Activated CD4-positive, alpha-beta T cell treated with anti-CD3 and anti-CD28 coated beads for 24 hours (primary cell): ENCODE measurements around the gene COL15A1.

Experiments used
- DNase-seq, 2 donors: peaks; one replicate each; pipeline ENCODE4 v3.0.0-alpha.2; 2020; ENCODE audit warnings: low read depth in 2 of 2

Gene COL15A1

GRCh38 chr9:99056886-99057664 lies 113.4 kb downstream of the COL15A1 start:
- no peak for DNase-seq

DNA sequence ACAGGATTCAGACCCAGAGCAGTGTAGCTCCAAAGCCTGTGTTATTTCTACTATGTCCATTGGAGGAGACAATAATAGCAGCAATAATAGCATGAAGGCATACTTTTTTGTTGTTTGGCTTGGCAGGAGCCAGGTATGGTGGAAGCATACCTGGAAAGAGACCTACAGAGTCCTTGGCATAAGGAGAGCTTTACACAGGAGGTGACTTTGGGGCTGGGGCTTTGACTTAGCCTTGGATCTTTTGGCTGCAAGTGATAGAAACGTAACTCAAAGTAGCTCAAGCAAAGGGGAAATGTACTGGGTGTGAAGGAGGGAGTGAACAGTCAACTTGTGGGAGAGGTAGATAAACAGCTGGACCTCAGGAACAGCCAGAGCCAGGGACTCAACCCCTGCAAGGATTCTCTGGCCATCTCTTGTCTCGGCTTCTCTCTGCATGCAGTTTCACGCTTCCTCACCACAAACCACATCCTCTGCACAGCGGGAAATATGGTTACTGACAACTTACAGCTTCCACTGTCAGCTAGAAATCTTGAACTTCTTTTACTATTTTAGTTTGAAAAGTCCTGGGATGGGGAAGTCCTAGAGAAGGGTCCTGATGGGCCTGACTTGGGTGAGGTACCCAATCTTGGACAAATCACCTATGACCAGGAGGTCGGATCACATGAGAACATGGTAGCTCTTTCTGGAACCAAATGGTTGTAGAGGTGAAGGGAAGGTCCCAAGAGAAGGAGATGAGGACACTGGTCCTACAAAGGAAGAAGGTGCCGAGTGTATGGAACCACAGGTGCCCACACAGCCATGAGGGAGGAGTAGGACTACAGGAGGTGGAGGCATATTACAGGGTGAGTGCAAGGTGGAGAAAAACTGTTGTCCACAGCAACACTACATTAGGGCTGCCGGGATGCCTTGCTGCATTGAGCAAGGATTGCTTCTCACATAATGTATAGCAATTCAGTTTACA lies 114.2 kb downstream of the COL15A1 start:
- DNase-seq: peak; percentile 35 to 48

DNA sequence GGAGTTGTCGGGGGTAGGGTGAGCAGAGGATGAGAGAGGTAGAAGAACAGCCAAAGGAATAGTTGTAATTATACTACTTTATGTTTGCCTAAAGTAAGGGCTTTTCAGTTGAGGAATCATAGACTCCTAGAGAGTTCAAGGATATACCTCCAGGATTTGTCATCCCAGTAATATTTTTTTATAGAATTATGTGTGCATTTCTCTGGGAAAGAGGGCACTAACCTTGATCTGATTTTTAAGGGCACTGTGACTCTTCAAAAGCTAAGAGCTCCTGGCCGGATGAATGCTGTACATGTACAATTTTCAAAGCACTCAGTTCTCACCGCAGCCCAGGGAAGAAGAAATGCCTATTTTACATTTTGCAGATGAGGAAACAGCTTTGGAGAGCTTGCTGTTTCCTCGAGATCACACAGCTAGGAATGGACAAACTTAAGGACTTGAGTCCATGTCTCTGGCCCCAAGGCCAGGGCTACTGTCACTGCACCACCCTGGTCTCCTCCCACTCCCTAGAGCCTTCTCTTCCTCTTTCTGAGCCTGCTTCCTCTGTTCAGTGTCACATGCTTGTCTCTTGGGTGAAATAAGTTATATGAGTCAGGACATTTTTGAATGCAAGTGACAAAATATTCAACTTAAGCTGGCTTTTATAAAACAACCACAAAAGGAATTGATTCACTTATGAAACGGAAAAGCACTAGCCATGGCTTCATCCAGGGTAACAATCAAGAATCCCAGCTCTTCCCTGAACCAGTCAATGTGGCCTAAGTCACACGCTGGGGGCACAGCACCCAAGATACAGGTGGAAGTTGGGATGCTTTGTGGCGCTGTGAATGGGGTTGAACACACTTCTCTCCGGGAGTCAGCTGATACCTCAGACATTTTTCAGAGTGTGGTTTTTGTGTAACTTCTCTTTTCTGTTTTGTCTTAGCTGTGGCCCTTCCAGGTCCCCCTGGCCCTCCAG lies 115.5 kb downstream of the COL15A1 start:
- no peak for DNase-seq

DNA sequence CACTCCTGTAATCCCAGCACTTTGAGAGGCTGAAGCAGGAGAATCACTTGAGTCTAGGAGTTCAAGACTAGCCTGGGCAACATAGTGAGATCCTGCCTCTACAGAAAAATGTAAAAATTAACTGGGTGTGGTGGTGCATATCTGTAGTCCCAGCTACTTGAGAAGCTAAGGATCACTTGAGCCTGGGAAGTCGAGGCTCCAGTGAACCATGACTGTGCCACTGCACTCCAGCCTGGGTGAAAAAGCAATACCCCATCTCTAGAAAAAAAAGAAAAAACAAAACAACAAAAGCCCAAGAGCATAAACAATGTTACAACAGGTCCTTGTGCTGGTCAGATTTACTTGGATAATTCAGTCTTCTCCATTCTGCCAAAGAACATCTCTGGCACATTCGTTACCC lies 116.9 kb downstream of the COL15A1 start:
- no peak for DNase-seq

- DNase-seq: no peak
These were observed 118.8 kb downstream of the COL15A1 start for GRCh38 chr9:99062549-99062948.

DNA sequence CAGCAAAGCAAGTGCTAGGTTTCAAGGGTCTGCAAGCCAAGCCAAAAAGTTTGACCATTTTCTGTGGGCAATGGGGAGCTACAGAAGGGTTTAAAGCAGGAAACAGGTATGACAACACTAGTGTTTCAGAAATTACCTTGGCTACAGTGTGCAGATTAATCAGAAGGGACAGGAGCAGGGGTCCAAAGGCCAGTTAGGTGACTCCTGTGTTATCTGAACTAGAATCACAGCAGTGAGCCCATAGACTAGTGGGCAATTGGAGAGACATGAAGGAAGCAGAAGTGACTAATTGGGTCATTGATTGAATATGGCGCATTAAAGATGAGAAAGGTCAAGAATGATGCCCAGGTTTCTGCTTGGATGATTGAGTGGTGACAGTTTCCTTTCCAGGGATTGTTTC lies 119.8 kb downstream of the COL15A1 start:
- no peak for DNase-seq

DNA sequence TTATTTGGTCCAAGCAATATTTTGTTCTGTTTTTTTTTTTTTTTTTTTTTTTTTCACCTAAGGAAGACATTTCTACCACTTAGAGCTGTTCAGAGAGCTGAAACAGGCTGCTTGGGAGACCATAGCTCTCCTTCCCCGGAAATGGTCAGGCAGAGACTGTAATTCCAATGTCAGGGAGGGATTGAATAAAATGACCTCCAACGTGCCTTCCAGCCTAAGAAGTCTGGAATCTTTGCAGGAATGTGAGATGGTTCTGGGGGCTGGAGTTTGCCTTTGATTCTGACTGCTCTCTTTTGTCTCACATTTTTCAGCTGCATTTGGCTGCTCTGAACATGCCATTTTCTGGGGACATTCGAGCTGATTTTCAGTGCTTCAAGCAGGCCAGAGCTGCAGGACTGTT lies 122.9 kb downstream of the COL15A1 start:
- DNase-seq: no peak

- DNase-seq: no peak
These were observed 125.4 kb downstream of the COL15A1 start for GRCh38 chr9:99069075-99069474.

GRCh38 chr9:99069546-99069945 lies 125.8 kb downstream of the COL15A1 start:
- DNase-seq: no peak

DNA sequence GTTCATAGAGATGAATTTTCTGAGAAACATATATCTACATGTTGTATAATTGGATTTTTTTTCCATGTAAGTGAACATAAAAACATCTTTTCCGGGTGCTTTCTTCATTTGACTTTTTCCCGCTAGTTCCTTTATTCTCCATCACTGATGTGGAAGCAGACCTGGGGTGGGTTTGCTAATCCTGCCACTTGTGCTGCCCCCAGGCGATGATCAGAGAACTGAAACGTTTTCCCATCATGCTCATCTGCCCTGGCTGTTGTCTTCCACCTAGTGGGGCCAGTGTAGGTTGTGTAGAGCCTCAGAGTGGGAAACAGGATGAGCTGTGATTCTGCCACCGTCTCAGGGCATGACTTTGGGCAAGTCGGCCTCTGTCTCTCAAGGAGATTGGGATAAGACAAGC lies 127.0 kb downstream of the COL15A1 start:
- DNase-seq: no peak

- DNase-seq: no peak
These were observed 127.8 kb downstream of the COL15A1 start for GRCh38 chr9:99071313-99072039.

GRCh38 chr9:99072040-99072394 lies 128.3 kb downstream of the COL15A1 start:
- no peak for DNase-seq

DNA sequence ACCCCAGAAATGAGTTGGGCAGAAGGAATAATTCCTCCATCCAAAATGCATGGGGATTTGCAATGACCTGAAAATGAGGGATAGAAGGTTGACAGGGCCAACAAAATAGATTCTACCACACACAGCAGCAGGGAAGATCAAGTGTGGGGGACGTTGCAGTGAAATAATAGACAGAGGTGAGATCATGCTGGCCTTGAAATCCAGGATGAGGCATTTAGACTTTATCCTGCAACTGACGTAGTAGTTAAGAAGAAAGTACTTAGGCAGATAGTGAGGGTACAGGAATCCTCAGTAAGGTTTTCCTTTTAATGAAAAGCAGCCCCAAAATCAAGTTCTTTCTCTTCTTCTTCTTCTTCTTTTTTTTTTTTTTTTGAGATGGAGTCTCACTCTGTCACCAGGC lies 129.6 kb downstream of the COL15A1 start:
- no peak for DNase-seq

GRCh38 chr9:99073985-99074901 lies 130.5 kb downstream of the COL15A1 start:
- no peak for DNase-seq

DNA sequence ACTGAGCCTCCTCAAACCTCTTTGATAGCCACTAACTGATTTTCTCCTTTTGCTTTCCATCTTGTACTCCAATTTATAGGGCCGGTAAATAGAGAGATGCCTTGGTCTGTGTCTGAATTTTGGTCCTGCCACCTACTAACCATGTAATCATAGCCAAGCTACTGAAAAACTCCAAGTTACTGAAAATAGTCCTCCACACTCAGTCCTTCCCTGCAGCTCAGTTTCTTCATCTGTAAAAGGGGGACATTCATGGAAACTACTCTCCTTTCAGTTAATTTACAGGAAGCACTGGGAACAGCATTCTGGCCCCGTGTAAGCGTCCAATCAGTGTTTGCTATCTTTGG lies 131.2 kb downstream of the COL15A1 start:
- no peak for DNase-seq

GRCh38 chr9:99075246-99075912 lies 131.7 kb downstream of the COL15A1 start:
- no peak for DNase-seq

GRCh38 chr9:99076030-99076429 lies 132.3 kb downstream of the COL15A1 start:
- no peak for DNase-seq

- DNase-seq: no peak
These were observed 132.9 kb downstream of the COL15A1 start for GRCh38 chr9:99076483-99077171.

DNA sequence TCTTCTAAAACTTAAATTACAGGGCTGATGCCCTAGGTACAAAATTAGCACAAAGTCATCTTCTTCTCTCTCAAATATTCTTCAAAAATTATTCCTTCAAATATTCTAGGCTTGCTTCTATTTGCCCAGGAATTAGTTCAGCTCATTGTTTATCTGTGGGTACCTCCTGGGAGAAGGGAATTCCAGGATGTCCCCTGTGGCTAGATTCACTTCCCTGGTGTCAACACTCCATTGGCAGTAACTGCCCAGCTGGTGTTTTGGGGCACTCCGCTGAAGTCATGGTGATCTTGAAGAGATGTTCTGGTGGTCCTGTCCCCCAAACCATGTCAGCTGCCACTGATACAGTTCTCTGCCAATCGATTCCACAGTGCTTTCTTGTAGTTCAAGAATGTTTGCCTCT lies 135.0 kb downstream of the COL15A1 start:
- DNase-seq: no peak
